GM19467 (cell line): ENCODE measurements around the gene FER.
A peak's percentile ranks its signal among the peaks of the same experiment; 100 is the strongest.

Experiments used
- ATAC-seq: cut with Tn5 transposase; IDR thresholded peaks from one replicate; pipeline ENCODE4 v1.9.1; 2021; ENCODE audit warnings: mild to moderate bottlenecking, moderate library complexity; ENCODE audit not compliant: unreplicated experiment

Gene FER

GRCh38 chr5:109100971-109101370 lies 353.3 kb downstream of the FER start:
- ATAC-seq: no peak

GRCh38 chr5:109102096-109102690 lies 354.5 kb downstream of the FER start:
- no peak for ATAC-seq

- ATAC-seq: no peak
Measured at GRCh38 chr5:109105631-109106267, 358.1 kb downstream of the FER start.

GRCh38 chr5:109111680-109112079 lies 364.0 kb downstream of the FER start:
- ATAC-seq: no peak

- no peak for ATAC-seq
Measured at GRCh38 chr5:109113608-109114007, 365.9 kb downstream of the FER start.

- no peak for ATAC-seq
Measured at GRCh38 chr5:109121225-109121624, 373.5 kb downstream of the FER start.

GRCh38 chr5:109125755-109126429 lies 378.2 kb downstream of the FER start:
- no peak for ATAC-seq

- no peak for ATAC-seq
Measured at GRCh38 chr5:109126481-109126880, 378.8 kb downstream of the FER start.

- ATAC-seq: no peak
Measured at GRCh38 chr5:109136906-109137305, 389.2 kb downstream of the FER start.

- no peak for ATAC-seq
Measured at GRCh38 chr5:109141222-109142200, 393.8 kb downstream of the FER start.

GRCh38 chr5:109143031-109143430 lies 395.3 kb downstream of the FER start:
- no peak for ATAC-seq

- no peak for ATAC-seq
Measured at GRCh38 chr5:109145139-109145538, 397.4 kb downstream of the FER start.

- ATAC-seq: no peak
Measured at GRCh38 chr5:109146591-109146990, 398.9 kb downstream of the FER start.

- ATAC-seq: no peak
Measured at GRCh38 chr5:109152565-109152964, 404.9 kb downstream of the FER start.

GRCh38 chr5:109155625-109156024 lies 407.9 kb downstream of the FER start:
- no peak for ATAC-seq

- ATAC-seq: no peak
Measured at GRCh38 chr5:109156885-109157284, 409.2 kb downstream of the FER start.

GRCh38 chr5:109160468-109160867 lies 412.8 kb downstream of the FER start:
- ATAC-seq: no peak

GRCh38 chr5:109161914-109162683 lies 414.4 kb downstream of the FER start:
- peak; percentile 54 for ATAC-seq

GRCh38 chr5:109163336-109163735 lies 415.6 kb downstream of the FER start:
- ATAC-seq: no peak

GRCh38 chr5:109164001-109164400 lies 416.3 kb downstream of the FER start:
- ATAC-seq: no peak
